ENCODE results near the gene SSC4D. TPM values are rescaled to one million over a fixed set of nuclear protein-coding genes. Genes with fewer than 3 reads are reported as not detected.
A peak's percentile ranks its signal among the peaks of the same experiment; 100 is the strongest.
"Not testable (repeated sequence)": the region's sequence is repeated elsewhere in the genome, so short reads cannot be mapped to it uniquely, and the experiment has no call there.

Gene SSC4D
- total RNA-seq, 2 experiments from 2014 or later = 0.81 to 0.87 TPM

- intact Hi-C loops (cut with micrococcal nuclease) = loop anchor here (1.0 to 2.0 kb wide), 2 partner anchors 34 to 75 kb away; no protein-coding TSS in a partner anchor
- CTCF ChIA-PET = interaction anchor here (0.6 to 1.5 kb wide), 2 partner anchors 29 to 35 kb away, joined by 3 to 4 read pairs; partner anchors contain the start of gene YWHAG
- POLR2A ChIA-PET = interaction anchor here (0.6 to 0.8 kb wide), 2 partner anchors 29 to 34 kb away, joined by 3 read pairs; partner anchors contain the start of gene YWHAG
- Mint-ChIP-seq H3K4me1 (ENCODE audit: low read depth) (peaks cover 26% of the 10 kb centered on the region), H3K4me3 (peak overlapping the region; percentile 81), H3K27me3 (no peaks in the 10 kb centered on the region), H3K9me3 (no peaks in the 10 kb centered on the region), H3K36me3 (no peaks in the 10 kb centered on the region), H3K27ac (peak overlapping the region; percentile 94)
- DNase-seq = peak; percentile 94
Measured at GRCh38 chr7:76393116-76394031, 16.1 kb downstream of the SSC4D start.

DNA sequence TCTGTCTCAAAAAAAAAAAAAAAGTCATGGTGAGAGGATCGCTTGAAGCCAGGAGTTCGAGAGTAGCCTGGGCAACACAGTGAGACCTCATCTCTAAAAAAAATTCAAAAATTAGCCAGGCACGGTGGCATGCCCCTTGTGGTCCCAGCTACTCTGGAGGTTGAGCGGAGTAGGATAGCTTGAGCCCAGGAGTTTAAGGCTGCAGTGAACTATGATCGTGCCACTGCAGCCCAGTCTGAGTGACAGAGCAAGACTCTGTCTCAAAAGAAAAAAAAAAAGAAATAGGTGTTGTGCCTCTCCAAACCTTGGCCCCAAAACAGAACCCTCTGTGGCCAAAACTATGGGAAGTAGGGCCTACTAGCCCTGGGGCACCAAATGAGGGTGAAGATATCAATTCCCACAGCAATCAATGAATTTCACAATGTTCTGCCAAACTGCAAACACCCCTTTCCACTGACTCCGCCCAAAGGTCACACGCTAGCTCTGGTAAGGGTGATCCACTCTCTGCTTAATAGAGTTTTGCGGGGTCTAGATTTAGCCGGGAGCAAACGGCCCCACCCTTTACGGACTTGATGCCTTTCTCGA lies 16.9 kb downstream of the SSC4D start:
- intact Hi-C loops (cut with micrococcal nuclease) = loop anchor here (1.0 to 2.0 kb wide), 2 partner anchors 33 to 74 kb away; no protein-coding TSS in a partner anchor
- Mint-ChIP-seq H3K4me3 (peak overlapping the region; percentile 81), H3K4me1 (ENCODE audit: low read depth) (peaks cover 22% of the 10 kb centered on the region), H3K27ac (peak overlapping the region; percentile 94), H3K36me3 (no peaks in the 10 kb centered on the region), H3K27me3 (no peaks in the 10 kb centered on the region), H3K9me3 (no peaks in the 10 kb centered on the region)
- POLR2A ChIA-PET = interaction anchor here (0.6 to 0.8 kb wide), 2 partner anchors 28 to 33 kb away, joined by 3 read pairs; partner anchors contain the start of gene YWHAG
- DNase-seq = no peak
- CTCF ChIA-PET = interaction anchor here (0.6 to 1.5 kb wide), 2 partner anchors 28 to 34 kb away, joined by 3 to 4 read pairs; partner anchors contain the start of gene YWHAG

DNA sequence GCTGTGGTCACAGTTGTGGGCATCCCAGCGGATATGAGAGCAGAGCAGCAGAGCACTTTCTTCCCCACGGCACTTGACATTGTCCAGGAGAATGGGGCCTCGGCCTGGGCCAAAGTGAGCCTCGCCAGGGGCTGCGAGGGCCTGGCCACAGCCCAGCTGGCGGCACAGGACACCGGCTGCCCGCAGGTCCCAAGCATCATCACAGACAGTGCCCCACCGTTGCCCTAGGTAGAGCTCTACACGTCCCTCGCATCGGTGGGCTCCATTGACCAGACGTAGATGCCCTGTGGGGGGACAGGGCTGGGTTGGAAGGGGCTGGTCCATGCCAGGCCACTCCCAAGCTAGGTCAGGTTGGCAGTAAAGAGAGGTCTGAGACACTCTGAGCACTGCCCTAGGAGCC lies 19.4 kb downstream of the SSC4D start:
- no peak overlapping the region for H3K4me3 Mint-ChIP-seq
- ChIA-PET POLR2A (no interaction called here), CTCF (no interaction called here)
- no peak for DNase-seq
- intact Hi-C loops (cut with micrococcal nuclease) = no loop called here
- no peaks in the 10 kb centered on the region for H3K9me3 Mint-ChIP-seq
- H3K27me3 Mint-ChIP-seq = no peaks in the 10 kb centered on the region
- no peak overlapping the region for H3K27ac Mint-ChIP-seq
- peaks cover 14% of the 10 kb centered on the region for H3K4me1 Mint-ChIP-seq (ENCODE audit: low read depth)
- no peaks in the 10 kb centered on the region for H3K36me3 Mint-ChIP-seq

DNA sequence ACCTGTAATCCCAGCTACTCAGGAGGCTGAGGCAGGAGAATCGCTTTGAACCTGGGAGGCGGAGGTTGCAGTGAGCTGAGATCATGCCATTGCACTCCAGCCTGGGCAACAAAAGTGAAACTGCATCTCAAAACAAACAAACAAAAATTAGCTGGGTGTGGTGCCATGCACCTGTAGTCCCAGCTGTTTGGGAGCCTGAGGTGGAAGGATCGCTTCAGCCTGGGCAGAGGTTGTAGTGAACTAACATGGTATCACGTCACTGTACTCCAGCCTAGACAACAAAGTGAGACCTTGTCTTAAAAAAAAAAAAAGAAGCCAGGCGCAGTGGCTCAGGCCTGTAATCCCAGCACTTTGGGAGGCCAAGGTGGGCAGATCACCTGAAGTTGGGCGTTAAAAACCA lies 21.7 kb downstream of the SSC4D start:
- CTCF ChIA-PET; H3K4me1 Mint-ChIP-seq (ENCODE audit: low read depth); H3K27ac Mint-ChIP-seq; H3K36me3 Mint-ChIP-seq; intact Hi-C loops (cut with micrococcal nuclease); DNase-seq; POLR2A ChIA-PET; H3K9me3 Mint-ChIP-seq; H3K4me3 Mint-ChIP-seq; H3K27me3 Mint-ChIP-seq: not testable (repeated sequence)

GRCh38 chr7:76386691-76387260 lies 22.7 kb downstream of the SSC4D start:
- H3K27me3 Mint-ChIP-seq = no peaks in the 10 kb centered on the region
- no peaks in the 10 kb centered on the region for H3K36me3 Mint-ChIP-seq
- H3K9me3 Mint-ChIP-seq = no peaks in the 10 kb centered on the region
- no peak overlapping the region for H3K27ac Mint-ChIP-seq
- H3K4me1 Mint-ChIP-seq (ENCODE audit: low read depth) = peaks cover 3% of the 10 kb centered on the region
- H3K4me3 Mint-ChIP-seq = no peak overlapping the region
- intact Hi-C loops (cut with micrococcal nuclease) = no loop called here
- CTCF ChIA-PET = no interaction called here
- POLR2A ChIA-PET = no interaction called here
- no peak for DNase-seq

- Mint-ChIP-seq H3K4me1 (ENCODE audit: low read depth) (peaks cover 5% of the 10 kb centered on the region), H3K27me3 (no peaks in the 10 kb centered on the region), H3K36me3 (no peaks in the 10 kb centered on the region), H3K4me3 (no peak overlapping the region), H3K9me3 (no peaks in the 10 kb centered on the region), H3K27ac (no peak overlapping the region)
- intact Hi-C loops (cut with micrococcal nuclease) = no loop called here
- ChIA-PET CTCF (no interaction called here), POLR2A (no interaction called here)
- DNase-seq = no peak
Measured at GRCh38 chr7:76383089-76383944, 26.2 kb downstream of the SSC4D start.

DNA sequence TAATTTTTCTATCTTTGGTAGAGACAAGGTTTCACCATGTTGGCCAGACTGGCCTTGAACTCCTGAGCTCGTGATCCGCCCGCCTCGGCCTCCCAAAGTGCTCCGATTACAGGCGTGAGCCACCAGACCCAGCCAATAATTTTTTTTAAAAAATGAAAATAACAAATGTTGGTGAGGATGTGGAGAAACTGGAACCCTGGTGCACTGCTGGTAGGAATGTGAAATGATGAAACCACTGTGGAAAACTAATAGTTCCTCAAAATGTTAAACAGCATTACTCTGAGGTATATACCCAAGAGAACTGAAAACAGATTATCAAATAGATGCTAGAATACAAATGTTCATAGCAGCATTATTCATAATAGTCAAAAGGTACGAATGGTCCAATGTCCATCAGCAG lies 27.7 kb downstream of the SSC4D start:
- no peak overlapping the region for H3K27ac Mint-ChIP-seq
- DNase-seq = no peak
- H3K9me3 Mint-ChIP-seq = no peaks in the 10 kb centered on the region
- ChIA-PET POLR2A (no interaction called here), CTCF (no interaction called here)
- peaks cover 5% of the 10 kb centered on the region for H3K4me1 Mint-ChIP-seq (ENCODE audit: low read depth)
- no peaks in the 10 kb centered on the region for H3K36me3 Mint-ChIP-seq
- intact Hi-C loops (cut with micrococcal nuclease) = no loop called here
- H3K4me3 Mint-ChIP-seq = no peak overlapping the region
- no peaks in the 10 kb centered on the region for H3K27me3 Mint-ChIP-seq

DNA sequence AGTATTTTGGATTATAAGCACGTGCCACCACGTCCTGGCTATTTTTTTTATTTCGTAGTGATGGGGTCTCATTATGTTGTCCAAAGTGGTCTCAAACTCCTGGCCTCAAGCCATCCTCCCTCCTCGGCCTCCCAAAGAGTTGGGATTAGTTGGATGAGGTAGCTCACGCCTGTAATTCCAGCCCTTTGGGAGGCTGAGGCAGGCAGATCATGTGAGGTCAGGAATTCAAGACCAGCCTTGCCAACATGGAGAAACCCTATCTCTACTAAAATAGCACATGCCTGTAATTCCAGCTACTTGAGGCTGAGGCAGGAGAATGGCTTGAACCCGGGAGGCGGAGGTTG lies 28.9 kb downstream of the SSC4D start:
- no peak overlapping the region for H3K4me3 Mint-ChIP-seq
- no peaks in the 10 kb centered on the region for H3K27me3 Mint-ChIP-seq
- H3K9me3 Mint-ChIP-seq = no peaks in the 10 kb centered on the region
- no peaks in the 10 kb centered on the region for H3K36me3 Mint-ChIP-seq
- peaks cover 5% of the 10 kb centered on the region for H3K4me1 Mint-ChIP-seq (ENCODE audit: low read depth)
- CTCF ChIA-PET = no interaction called here
- no peak for DNase-seq
- intact Hi-C loops (cut with micrococcal nuclease) = no loop called here
- POLR2A ChIA-PET = no interaction called here
- no peak overlapping the region for H3K27ac Mint-ChIP-seq

DNA sequence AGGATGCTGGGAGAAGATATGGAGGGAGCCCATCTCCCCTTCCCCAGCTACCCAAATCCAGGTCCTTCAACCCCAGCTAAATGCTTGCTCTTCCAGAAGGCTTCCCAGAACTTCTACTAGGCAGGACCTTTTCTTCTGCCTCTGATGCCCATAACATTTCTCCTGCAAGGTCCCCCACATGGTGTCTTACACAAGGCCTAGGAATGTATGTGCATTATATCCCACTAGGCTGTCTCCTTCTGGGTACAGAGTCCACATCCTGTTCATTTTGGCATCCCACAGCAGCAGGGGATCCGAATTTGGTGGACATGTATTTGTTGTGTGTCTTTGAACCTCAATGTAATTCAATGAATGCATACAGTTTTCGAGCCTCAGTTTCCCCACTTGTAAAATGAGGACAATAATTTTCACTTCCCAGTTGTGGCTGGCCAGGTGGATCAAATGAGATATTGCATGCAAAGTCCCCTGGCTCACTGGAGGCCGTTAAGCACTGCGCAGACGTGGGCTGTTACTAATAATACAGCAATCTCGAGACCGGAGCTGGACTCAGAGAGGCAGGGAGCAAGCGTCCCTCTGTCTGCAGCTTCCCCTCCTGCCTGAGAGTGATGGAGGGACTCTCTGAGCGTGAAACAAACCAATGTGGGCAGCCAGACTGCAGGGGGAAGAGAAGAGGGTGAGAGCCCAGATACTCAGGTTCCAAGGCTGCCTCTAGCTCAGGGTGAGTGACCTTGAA lies 32.1 kb downstream of the SSC4D start:
- H3K9me3 Mint-ChIP-seq = no peaks in the 10 kb centered on the region
- CTCF ChIA-PET = no interaction called here
- H3K27me3 Mint-ChIP-seq = peaks cover under 1% of the 10 kb centered on the region
- POLR2A ChIA-PET = no interaction called here
- no peak for DNase-seq
- peaks cover 5% of the 10 kb centered on the region for H3K4me1 Mint-ChIP-seq (ENCODE audit: low read depth)
- intact Hi-C loops (cut with micrococcal nuclease) = no loop called here
- no peaks in the 10 kb centered on the region for H3K36me3 Mint-ChIP-seq
- peak overlapping the region; percentile 38 for H3K27ac Mint-ChIP-seq
- no peak overlapping the region for H3K4me3 Mint-ChIP-seq

GRCh38 chr7:76375251-76375650 lies 34.2 kb downstream of the SSC4D start:
- H3K27ac Mint-ChIP-seq = no peak overlapping the region
- no peaks in the 10 kb centered on the region for H3K36me3 Mint-ChIP-seq
- intact Hi-C loops (cut with micrococcal nuclease) = no loop called here
- peaks cover 5% of the 10 kb centered on the region for H3K4me1 Mint-ChIP-seq (ENCODE audit: low read depth)
- peaks cover 4% of the 10 kb centered on the region for H3K27me3 Mint-ChIP-seq
- no peak for DNase-seq
- no peak overlapping the region for H3K4me3 Mint-ChIP-seq
- ChIA-PET POLR2A (no interaction called here), CTCF (no interaction called here)
- no peaks in the 10 kb centered on the region for H3K9me3 Mint-ChIP-seq

- intact Hi-C loops (cut with micrococcal nuclease) = no loop called here
- DNase-seq = no peak
- no peaks in the 10 kb centered on the region for H3K4me1 Mint-ChIP-seq (ENCODE audit: low read depth)
Measured at GRCh38 chr7:76372984-76373833, 36.3 kb downstream of the SSC4D start.

More at GRCh38 chr7:76372984-76373833, 36.3 kb downstream of the SSC4D start:
- ChIA-PET POLR2A (no interaction called here), CTCF (interaction anchor here (1.5 kb wide), 1 partner anchor 13 kb away, joined by 4 read pairs; no protein-coding TSS in a partner anchor)
- H3K27ac Mint-ChIP-seq = no peak overlapping the region
- H3K4me3 Mint-ChIP-seq = no peak overlapping the region
- H3K27me3 Mint-ChIP-seq = peaks cover 4% of the 10 kb centered on the region
- H3K36me3 Mint-ChIP-seq = no peaks in the 10 kb centered on the region
- H3K9me3 Mint-ChIP-seq = no peaks in the 10 kb centered on the region
